ENCODE data around the gene PIGV.

DNA sequence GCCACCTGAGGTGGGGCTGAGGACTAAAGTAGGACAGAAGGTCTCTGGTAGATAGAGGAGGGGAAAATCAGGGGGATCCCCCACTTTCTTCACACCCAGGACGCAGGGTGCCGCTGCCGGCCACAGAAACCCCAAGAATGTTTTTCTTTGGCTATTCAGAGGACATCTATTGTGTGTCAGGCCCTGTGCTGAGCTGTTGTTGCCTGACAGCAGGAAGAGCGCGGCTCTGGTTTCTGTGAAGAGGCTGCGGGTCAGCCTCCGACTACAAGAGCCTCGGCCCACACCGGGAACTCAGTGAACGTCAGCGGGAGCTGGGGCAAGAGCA lies 407 bp upstream of the PIGV start:
- TF ChIP-seq, protein P1, sequence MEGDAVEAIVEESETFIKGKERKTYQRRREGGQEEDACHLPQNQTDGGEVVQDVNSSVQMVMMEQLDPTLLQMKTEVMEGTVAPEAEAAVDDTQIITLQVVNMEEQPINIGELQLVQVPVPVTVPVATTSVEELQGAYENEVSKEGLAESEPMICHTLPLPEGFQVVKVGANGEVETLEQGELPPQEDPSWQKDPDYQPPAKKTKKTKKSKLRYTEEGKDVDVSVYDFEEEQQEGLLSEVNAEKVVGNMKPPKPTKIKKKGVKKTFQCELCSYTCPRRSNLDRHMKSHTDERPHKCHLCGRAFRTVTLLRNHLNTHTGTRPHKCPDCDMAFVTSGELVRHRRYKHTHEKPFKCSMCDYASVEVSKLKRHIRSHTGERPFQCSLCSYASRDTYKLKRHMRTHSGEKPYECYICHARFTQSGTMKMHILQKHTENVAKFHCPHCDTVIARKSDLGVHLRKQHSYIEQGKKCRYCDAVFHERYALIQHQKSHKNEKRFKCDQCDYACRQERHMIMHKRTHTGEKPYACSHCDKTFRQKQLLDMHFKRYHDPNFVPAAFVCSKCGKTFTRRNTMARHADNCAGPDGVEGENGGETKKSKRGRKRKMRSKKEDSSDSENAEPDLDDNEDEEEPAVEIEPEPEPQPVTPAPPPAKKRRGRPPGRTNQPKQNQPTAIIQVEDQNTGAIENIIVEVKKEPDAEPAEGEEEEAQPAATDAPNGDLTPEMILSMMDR (IDR thresholded peaks at IDR 0.05 in 2 of 3, conservative IDR thresholded peaks at IDR 0.05 in 1 of 3; ENCODE audit: borderline replicate concordance in 1 of 3, insufficient read depth in 1 of 3, low read depth in 2 of 3, low read length in 2 of 3): no peak
- TF ChIP-seq EZH2 (IDR thresholded peaks at IDR 0.05): no peak
- no peak for TF ChIP-seq YY1 (IDR thresholded peaks at IDR 0.05; ENCODE audit: extremely low read depth, insufficient replicate concordance, low read depth, low read length)
- TF ChIP-seq, protein P2, sequence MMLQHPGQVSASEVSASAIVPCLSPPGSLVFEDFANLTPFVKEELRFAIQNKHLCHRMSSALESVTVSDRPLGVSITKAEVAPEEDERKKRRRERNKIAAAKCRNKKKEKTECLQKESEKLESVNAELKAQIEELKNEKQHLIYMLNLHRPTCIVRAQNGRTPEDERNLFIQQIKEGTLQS (IDR thresholded peaks at IDR 0.05): no peak
- TF ChIP-seq POLR2AphosphoS5 (IDR thresholded peaks at IDR 0.05; ENCODE audit: low read depth, low read length): no peak
- TF ChIP-seq POLR2A (IDR thresholded peaks at IDR 0.05; ENCODE audit: borderline replicate concordance, extremely low read depth, insufficient read depth, insufficient read length): no peak

Measured in HCT116 (cell line).